ENCODE measurements around the gene PRR15.
"Not testable (repeated sequence)": the region's sequence is repeated elsewhere in the genome, so short reads cannot be mapped to it uniquely, and the experiment has no call there.

The PRR15 gene

DNA sequence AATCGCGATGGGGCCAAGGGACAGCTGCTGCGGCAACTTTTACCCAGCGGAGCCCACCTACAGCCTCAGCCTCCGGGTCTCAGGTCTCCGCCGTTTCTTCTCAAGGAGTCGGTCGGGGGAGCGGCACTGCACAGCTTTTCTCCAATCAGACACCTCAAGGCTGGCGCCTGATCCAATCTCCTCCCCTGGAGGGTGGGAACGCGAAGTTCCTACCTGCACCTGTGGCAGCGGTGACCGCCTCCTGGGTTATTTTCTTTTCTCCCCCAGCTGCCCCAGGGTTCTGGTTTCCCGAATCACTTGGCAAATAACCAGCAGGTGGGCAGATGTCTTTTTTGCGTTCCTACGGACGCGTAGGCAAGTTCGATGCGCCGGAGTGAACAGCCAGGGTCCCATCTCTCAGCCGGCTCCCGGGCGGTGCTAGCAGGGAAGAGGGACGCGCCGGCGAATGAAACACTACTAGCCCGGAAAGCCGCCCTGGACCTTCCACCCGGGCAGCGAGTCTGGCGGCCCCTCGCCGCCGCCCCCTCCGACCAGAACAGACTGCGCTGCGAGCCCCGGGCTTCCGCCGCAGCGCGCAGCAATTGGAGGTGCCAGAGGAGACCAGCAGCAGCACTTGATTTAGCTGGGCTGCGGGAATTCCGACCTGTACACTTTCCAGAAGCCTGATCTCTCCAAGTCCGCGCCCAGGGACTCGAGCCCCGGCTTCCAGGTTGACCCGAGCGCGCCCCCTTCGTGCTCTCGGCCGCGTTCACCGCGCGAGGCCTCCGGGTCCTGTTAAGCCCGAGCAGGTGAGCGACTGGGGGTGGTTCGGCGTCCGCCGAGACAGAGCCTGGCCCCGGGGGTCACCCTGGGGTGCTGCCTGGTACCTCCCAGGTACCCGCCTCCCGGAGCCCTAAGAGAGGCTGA is at the start of gene PRR15:
PRR15 (plus strand) TSS at position 246 of the 906 bp plus-strand sequence. CDS start 2,495 bp downstream, outside the sequence.
- ATAC-seq (peak; percentile 36), DNase-seq (no peak)

- no peak for ATAC-seq
Observed at GRCh38 chr7:29516491-29516890, 47.1 kb upstream of the PRR15 start.

GRCh38 chr7:29518616-29519015 is 45.0 kb upstream of the PRR15 start:
- ATAC-seq (no peak), DNase-seq (no peak)

More at GRCh38 chr7:29516491-29516890, 47.1 kb upstream of the PRR15 start:
- no peak for DNase-seq

DNA sequence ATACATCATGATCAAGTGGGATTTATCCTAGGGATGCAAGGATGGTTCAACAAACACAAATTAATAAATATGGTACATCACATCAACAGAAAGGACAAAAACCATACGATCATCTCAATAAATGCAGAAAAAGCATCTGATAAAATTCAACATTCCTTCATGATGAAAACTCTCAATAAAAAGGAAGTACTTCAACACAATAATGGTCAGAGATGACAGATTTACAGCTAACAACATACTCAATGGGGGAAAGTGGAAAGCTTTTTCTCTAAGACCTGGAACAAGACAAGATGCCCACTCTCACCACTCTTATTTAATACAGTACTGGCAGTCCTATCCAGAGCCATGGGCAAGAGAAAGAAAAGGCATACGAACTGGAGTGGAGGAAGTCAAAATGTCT is 39.9 kb upstream of the PRR15 start:
- no peak for DNase-seq
- ATAC-seq: no peak

DNA sequence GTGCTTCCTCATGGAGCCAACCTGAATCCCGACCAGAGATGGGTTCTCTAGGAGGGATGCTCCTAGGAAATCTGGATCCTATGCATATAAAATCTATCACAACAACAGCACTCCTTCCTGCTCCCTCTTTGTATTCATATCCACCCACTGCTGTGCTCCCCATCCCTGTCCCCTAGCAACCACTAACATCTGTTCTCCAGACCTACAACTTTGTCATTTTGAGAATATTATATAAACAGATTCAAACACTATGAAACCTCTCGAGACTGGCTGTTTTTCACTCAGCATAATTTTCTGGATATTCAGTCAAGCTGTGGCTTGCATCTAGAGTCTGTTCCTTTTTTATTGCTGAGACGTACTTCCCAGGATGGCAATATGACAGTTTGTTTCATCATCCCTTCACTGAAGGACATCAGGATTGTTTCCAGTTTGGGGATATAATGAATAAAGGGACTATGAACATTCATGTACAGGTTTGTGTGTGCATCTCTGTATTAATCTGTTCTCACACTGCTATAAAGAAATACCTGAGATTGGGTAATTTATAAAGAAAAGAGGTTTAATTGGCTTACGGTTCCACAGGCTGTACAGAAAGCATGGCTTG is 36.0 kb upstream of the PRR15 start:
- ATAC-seq (no peak), DNase-seq (no peak)

DNA sequence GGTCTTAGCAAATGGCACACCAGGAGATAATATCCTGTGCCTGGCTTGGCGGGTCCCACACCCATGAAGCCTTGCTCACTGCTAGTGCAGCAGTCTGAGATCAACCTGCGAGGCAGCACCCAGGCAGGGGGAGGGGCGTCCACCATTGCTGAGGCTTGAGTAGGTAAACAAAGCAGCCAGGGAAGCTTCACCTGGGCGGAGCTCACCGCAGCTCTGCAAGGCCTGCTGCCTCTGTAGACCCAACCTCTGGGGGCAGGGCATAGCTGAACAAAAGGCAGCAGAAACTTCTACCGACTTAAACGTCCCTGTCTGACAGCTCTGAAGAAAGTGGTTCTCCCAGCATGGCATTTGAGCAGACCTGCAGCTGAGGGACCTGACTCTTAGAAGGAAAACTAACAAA is 35.1 kb upstream of the PRR15 start:
- ATAC-seq, DNase-seq: not testable (repeated sequence)

DNA sequence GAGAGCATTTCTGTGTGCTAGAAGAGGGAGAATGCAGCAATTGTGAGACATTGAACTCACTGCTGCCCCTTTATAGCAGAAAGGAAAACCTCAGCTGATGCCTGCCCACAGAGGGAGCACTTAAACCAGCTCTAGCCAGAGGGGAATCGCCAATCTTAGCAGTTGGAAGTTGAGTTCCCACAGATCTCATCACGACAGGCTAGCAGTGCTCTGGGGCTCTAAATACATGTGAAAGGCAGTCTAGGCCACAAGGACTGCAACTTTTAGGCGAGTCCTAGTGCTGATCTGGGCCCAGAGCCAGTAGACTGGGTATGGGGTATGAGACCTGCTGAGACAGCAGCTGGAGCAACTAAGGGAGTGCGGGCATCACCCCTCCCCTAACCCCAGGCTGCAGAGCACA is 25.2 kb upstream of the PRR15 start:
- no peak for ATAC-seq
- DNase-seq: no peak

- DNase-seq (no peak), ATAC-seq (no peak)
Observed at GRCh38 chr7:29539471-29539870, 24.2 kb upstream of the PRR15 start.

DNA sequence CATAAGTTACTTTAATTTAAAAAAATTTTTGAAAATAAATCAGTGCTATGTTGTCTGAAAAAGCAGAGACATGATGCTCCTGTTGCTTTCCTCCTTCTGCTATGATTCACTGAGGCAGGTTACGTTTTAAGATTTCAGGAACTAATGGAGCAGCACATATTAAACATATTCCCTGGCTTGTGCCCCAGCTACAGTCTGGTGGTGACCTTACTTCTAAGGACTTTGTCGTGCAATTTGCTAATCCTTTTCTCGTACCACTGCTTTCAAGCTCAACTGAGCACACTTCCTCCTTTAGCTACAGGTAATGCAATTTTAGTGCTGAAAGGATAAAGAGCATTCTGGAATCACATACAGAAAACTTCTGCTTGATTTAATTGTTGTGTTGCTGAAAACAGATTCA is 16.2 kb upstream of the PRR15 start:
- no peak for DNase-seq
- ATAC-seq: no peak

- no peak for DNase-seq
- no peak for ATAC-seq
Observed at GRCh38 chr7:29548823-29549222, 14.8 kb upstream of the PRR15 start.

GRCh38 chr7:29552392-29552791 is 11.2 kb upstream of the PRR15 start:
- DNase-seq: no peak
- ATAC-seq: no peak

- DNase-seq (no peak), ATAC-seq (no peak)
Observed at GRCh38 chr7:29555061-29555460, 8.6 kb upstream of the PRR15 start.

DNA sequence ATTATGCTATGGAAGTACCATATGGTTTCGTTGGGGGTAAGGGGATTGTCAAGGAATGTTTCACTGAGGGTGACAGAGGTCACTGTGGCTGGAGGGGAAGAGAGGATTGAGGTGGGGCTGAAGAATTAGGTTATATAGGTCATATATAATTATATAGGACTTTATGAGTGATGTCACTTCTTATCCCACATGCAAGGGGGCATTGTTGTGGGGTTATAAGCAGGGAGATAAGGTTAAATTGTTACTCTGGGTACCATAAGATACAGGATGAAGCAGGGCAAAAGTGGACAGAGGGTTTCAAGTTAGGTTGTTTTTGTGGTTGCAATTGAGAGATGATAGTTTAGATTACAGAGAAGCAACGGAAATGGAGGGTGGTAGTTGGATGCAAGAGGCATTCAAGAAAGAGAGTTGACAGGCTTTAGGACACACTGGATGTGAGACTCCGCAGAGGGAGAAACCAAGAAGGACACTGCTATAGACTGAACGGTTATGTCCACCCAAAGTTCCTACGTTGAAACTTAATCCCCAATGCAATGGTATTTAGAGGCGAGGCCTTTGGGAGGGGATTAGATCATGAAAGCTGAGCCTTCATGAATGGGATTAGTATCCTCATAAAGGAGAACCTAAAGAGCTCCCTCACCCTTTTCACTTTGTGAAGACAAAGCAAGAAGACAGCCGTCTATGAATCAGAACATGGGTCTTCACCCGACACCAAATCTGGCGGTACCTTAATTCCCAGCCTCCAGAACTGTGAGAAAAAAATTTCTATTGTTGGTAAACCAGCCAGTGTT is 7.0 kb upstream of the PRR15 start:
- ATAC-seq (no peak), DNase-seq (no peak)

- no peak for DNase-seq
- no peak for ATAC-seq
Observed at GRCh38 chr7:29557954-29558353, 5.7 kb upstream of the PRR15 start.

DNA sequence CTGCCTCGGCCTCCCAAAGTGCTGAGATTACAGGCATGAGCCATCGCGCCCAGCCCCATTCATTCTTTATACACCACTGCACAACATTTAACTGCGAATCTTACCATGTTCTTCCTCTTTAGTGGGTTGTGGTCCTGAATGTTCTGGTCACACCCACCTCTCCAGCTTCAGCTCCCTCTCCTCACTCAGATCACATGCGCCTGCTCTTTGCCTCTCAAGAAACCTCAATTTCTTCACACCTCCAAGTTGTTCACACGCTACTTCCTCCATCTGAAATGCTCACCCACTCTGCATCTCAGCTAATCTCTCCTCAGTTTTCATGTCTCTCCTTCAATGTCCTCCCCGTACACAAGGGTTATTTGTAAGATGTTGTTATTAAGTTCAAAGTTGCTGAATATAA is 2.4 kb upstream of the PRR15 start:
- ATAC-seq (no peak), DNase-seq (no peak)

DNA sequence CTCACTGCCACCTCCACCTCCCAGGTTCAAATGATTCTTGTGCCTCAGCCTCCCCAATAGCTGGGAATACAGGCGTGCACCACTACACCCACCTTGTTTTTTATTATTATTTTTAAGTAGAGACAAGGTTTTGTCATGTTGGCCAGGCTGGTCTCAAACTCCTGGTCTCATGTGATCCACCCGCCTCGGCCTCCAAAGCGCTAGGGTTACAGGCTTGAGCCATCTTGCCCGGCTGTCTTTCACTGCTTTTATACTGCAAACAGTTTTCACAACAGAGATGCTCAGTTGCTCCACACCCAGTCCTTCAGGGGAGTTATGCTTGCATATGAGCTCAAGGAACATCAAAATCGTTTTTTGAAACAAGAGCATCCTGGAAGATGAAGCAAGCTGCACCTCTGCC is 1.3 kb upstream of the PRR15 start:
- ATAC-seq (no peak), DNase-seq (no peak)

DNA sequence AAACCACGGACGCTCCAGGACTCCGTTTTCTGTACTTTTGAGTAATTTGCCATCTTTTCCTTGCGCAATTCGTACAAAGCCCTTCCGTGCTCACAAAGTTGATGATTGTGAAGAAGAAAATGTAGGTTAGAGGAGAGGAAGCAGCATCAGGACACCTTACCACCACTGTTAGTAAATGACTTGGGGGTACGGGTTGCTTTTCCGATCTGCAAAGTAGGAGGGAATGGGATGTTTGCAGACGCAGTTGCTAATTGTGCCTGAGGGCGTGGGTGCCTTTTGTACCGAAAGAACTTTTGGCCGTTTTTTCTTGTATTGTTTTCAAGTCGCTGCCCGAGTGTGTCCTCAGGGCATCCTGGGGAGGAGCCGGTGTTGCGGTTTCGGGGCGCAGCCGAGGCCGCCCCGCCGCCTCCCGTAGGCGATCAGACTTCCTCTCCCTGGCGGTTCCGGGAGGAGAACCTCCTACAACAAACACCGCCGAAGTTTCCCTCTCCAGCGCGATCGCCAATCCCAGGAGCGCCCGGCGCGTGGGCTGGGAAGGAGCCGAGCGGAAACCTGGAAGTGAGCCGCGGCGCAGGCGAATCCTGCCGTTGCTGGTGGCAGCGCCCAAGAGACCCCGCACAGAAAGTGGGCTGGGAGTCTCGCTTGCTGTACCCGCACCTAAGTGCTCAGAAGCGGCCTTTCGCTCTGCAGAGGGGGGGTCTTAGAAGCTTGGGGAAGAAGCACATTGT is 1.0 kb downstream of the PRR15 start:
- ATAC-seq (no peak), DNase-seq (no peak)

- DNase-seq (no peak), ATAC-seq (no peak)
Observed at GRCh38 chr7:29565224-29565630, 1.6 kb downstream of the PRR15 start.

DNA sequence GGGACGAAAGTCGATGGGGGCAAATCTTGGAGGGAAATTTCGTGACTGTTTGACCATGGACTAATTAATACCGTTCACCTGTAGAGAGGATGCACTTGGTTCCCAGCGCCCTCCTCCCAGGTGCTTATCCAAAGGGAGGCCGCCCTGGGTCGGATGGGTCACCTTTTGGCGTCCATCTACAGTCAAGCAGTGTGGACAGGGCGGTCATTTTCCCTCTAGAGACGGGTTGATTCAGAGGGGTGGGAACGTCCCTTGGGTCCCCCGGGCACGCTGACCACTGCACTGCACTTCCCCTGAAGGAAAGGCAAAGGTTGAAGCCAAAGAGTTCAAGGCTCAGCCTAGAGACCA is 2.0 kb downstream of the PRR15 start:
- ATAC-seq (no peak), DNase-seq (no peak)

GRCh38 chr7:29565982-29566746 is 2.5 kb downstream of the PRR15 start:
- ATAC-seq: no peak

GRCh38 chr7:29567174-29567573 is 3.5 kb downstream of the PRR15 start:
- no peak for DNase-seq
- no peak for ATAC-seq

More at GRCh38 chr7:29565982-29566746, 2.5 kb downstream of the PRR15 start:
- no peak for DNase-seq

Data from stimulated activated naive CD8-positive, alpha-beta T cell treated with anti-CD3 and anti-CD28 coated beads, Interleukin-15, Interleukin-2, amounts not matched to agents 100 U/mL and 50 U/mL, for 24 hours (primary cell).